ENCODE measurements around the gene GPRC5A.
"Not testable (repeated sequence)": the region's sequence is repeated elsewhere in the genome, so short reads cannot be mapped to it uniquely, and the experiment has no call there.

GPRC5A gene

GRCh38 chr12:12891080-12891880 is at the start of gene GPRC5A:
Gene GPRC5A (plus strand): TSS chr12:12891562. CDS start chr12:12908250, 16,688 bp downstream.
- peak; percentile 86 for DNase-seq

DNA sequence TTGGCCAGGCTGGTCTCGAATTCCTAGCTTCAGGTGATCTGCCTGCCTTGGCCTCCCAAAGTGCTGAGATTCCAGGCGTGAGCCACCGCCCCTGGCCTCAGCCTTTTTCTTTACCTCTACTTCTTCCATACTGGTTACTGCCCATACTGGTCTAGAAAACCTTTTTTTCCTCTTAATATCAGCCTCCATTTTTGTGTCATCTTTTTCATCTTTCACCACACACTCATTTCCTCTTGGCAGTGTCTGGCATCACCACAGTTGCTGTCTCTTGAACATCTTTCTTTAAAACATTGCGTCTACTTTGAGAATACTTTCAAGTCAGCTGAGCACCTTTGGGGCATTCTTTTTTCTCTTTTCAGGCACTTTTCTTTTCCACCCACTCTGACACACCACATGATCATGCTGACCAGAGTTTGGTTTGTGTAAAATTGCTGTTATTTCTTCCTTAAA is 45.5 kb upstream of the GPRC5A start:
- no peak for DNase-seq

DNA sequence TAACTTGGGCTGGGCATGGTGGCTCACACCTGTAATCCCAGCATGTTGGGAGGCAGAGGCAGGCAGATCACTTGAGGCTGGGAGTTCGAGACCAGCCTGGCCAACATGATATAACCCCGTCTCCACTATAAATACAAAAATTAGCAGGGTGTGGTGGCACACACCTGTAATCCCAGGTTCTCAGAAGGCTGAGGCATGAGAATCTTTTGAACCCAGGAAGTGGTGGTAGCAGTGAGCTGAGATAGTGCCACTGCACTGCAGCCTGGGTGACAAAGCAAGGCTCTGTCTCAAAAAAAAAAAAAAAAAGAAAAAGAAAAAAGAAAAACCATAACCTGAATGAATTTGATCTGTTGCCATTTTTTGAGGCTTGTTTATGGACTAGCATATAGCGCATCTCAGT is 44.6 kb upstream of the GPRC5A start:
- not testable (repeated sequence) for DNase-seq

GRCh38 chr12:12853435-12853834 is 37.9 kb upstream of the GPRC5A start:
- no peak for DNase-seq

- DNase-seq = no peak
These were observed 31.7 kb upstream of the GPRC5A start for GRCh38 chr12:12859690-12860089.

- DNase-seq = no peak
These were observed 27.1 kb upstream of the GPRC5A start for GRCh38 chr12:12864243-12864642.

- DNase-seq = no peak
These were observed 22.7 kb upstream of the GPRC5A start for GRCh38 chr12:12868477-12869235.

- DNase-seq = no peak
These were observed 20.9 kb upstream of the GPRC5A start for GRCh38 chr12:12870465-12870864.

DNA sequence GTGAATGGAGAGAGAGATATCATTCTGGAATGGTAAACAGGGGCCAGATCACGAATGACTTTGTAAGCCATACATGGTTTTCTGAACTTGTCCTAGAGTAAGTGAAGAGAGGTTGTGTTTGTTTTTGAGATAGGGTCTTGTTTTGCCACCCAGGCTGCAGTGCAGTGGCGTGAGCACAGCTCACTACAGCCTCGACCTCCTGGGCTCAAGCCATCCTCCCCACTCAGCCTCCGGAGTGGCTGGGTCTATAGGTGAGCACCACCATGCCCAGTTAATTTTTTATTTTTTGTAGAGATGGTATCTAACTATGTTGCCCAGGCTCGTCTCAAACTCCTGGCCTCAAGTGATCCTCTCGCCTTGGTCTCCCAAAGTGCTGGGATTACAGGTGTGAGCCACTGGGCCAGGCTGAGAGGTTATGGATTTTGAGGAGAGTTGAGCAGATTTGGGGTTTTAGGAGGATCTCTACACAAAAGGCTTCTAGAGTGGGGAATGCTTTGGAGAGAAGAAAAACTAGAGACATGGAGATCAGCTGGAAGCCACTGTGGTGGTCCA is 19.7 kb upstream of the GPRC5A start:
- DNase-seq = no peak

DNA sequence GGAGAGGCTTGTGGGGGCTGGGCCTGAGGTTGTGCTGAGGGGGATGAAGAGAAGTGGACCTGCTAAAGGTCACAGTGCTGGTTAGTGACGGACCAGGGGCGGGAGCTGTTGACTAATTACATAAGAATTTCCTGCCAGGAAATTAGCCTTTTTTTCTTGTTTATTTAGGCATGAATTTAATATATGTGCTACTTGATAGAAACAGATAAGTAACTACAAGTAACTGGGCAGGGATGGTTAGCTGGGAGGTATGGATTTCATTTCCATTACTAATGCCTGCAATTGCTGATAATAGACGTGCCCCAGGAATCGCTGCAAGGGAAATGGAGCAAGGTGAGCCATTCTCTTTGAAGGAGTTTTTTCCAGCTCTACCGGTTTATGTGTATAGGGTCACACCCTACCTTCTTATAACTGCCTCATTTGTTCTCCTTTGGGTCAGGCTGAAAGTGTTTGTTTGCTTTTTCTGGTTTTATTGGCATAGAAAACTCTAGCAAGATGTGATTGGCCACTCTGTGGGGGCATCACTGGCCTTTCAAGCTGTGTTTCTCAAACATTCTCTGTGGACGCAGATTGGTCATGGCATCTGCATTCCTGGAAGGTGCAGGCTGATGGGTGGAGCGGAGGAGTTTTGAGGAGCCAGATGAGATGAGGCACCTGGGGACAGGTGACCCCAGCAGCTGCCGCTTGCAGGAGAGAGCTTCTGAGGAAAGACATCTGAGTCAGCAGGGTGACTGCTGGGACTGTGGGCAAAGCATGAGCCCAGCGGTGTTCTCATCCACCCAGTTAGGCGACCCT is 19.0 kb upstream of the GPRC5A start:
- no peak for DNase-seq

DNA sequence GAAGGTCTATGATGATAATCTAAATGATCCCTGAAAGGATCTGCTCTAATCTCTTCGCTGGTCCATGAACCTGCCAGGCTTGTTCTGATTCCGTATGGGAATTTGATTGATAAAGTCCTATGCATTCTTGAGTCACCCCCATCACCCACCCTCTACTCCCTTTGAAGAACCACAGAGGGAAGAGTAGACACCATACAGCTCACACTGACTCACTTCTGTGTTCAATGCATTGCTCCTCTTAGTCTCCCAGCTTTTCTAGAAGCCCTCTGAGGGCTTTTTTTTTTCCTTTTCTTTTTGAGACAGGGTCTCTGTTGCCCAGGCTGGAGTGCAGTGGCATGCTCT is 18.5 kb upstream of the GPRC5A start:
- DNase-seq = no peak

DNA sequence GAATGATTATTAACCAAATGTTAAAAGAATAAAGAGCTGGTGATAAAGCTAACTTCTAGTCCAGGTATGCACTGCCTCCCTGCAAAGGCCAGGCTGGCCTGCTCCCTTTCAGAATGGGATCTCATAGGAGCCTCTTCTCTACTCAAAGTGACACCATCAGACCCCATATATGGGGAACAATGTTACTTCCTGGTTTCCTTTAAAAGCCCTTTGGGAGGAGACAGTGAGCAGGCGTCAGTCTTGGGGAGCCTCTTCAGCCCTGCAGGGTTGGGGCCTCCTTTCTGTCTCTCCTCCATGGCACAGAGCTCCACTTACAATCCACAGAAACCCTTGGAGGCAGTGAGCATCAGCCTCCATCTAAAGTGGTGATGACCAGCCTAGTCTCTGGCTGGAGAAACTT is 17.3 kb upstream of the GPRC5A start:
- DNase-seq = no peak

DNA sequence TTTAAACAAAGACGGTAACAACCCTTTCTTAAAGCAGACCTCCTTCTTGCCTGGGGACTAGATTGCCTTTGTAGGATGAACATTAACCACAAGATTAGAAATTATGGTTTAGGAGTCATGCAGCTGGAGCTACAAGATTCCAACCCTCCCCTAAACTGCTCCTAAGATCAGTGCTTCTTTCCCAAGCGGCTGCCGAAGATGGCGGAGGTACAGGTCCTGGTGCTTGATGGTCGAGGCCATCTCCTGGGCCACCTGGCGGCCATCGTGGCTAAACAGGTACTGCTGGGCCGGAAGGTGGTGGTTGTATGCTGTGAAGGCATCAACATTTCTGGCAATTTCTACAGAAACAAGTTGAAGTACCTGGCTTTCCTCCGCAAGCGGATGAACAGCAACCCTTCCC is 16.1 kb upstream of the GPRC5A start:
- DNase-seq = not testable (repeated sequence)

- DNase-seq = no peak
These were observed 14.1 kb upstream of the GPRC5A start for GRCh38 chr12:12877153-12877768.

DNA sequence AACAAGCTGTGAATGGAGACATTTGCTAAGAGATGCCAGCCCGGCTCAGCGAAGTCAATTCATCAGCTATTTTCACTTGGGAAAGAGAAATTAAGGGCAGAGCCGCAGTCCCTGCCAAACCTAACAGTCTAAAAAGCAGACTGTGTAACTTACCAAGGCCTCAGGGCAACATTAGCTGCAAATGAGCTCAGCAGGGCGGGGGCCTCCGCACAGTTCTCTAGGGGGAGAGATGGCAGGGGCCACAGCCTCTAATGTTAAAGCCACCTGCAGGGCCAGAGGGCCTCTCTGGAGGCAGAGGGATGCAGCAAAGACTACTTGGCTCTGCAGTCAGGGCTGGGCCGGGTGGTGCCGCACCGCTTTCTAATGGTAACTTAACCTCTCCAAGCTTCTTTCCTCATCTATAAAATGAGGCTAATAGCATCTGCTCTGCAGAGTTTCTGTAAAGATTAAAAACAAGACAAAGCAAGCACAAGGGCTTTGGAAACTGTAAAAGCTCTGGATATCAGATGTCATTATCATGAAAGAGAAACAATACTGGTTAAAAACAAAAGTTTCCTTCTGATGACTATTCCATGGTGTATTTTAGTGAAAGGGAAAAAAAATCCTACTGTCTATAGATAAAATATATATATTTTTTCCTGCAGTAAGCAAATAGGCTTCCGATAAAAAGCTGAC is 13.4 kb upstream of the GPRC5A start:
- peak; percentile 46 for DNase-seq

GRCh38 chr12:12880537-12880936 is 10.8 kb upstream of the GPRC5A start:
- no peak for DNase-seq

- no peak for DNase-seq
These were observed 10.0 kb upstream of the GPRC5A start for GRCh38 chr12:12881151-12881909.

GRCh38 chr12:12882288-12882687 is 9.1 kb upstream of the GPRC5A start:
- no peak for DNase-seq

DNA sequence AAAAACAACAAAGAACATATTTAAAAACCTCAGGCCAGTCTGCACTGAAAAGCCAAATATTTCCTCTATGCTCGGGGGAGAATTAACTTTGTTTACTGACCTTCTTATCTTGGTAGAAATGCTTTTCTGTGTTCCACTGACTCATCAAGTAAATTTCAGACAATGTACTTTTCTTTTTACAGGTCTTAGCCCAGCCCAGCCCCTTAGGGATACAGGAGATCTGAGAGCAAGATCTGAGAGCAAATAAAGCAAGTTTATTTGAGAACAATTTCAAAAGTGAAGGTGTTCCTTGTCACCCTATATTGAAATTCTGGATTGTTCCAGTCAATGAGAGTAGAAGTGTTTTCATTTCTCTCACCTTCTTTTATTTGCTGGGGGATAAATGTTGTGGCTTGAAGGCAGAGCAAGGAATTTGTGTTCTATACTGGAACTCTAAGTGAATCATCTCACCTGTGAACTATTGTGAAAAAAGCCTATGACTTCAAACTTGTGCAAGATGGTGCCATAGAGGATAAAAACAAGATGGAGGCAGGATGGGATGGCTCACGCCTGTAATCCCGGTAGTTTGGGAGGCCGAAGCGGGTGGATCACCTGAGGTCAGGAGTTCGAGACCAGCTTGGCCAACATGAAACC is 7.9 kb upstream of the GPRC5A start:
- no peak for DNase-seq

DNA sequence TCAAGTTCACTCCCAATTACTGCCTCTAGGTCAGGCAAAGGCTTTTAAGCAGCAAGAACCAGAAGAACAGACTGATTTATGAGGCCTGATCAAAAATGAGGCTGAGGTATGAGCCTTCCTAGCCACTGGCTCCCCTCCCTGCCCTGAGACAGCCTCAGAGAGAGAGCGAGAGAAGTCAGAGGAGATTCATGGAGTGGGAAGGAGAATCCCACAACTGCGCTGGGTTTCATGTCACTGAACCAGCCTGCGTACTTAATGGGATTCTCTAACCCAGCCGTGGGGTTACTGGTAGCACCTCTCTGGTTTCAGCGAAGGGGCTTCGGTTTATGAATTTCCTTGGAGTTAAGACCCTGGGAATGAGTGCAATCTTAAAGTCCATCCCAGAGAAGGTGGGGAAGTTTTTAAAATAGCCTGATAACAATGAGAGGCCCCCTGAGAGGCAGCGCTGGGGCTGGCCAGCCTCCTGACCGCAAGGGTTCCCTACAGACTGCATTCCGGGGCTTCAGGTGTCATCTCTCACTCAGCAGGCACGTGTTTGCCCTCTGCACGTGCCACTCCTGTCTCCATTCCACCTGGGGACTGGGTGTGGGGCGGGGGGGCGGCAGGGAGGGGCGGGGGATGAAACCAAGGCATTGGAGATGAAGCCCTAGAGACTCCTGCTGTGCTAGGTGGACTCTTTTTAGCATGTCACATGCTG is 6.1 kb upstream of the GPRC5A start:
- no peak for DNase-seq

Data from right forelimb (tissue), 1 donor.